Lower leg skin (tissue), 3 donors: ENCODE results near the gene ECM1.

ENCODE experiments used
- POLR2A ChIP-seq, 2 donors: fragments of 450-650 bp; IDR thresholded peaks; one replicate each; pipeline ENCODE4 v1.6.1; 2016 to 2017; ENCODE audit warnings: antibody characterized with exemption in 2 of 2, mild to moderate bottlenecking in 1 of 2, moderate library complexity in 1 of 2
- TF ChIP-seq, protein P1 (sequence below), 3 donors: fragments of 450-650 bp; IDR thresholded peaks; one replicate each; pipeline ENCODE4 v1.5.1; 2016; ENCODE audit warnings: antibody characterized with exemption in 3 of 3, mild to moderate bottlenecking in 3 of 3, moderate library complexity in 2 of 3

- TF ChIP-seq, protein P1, sequence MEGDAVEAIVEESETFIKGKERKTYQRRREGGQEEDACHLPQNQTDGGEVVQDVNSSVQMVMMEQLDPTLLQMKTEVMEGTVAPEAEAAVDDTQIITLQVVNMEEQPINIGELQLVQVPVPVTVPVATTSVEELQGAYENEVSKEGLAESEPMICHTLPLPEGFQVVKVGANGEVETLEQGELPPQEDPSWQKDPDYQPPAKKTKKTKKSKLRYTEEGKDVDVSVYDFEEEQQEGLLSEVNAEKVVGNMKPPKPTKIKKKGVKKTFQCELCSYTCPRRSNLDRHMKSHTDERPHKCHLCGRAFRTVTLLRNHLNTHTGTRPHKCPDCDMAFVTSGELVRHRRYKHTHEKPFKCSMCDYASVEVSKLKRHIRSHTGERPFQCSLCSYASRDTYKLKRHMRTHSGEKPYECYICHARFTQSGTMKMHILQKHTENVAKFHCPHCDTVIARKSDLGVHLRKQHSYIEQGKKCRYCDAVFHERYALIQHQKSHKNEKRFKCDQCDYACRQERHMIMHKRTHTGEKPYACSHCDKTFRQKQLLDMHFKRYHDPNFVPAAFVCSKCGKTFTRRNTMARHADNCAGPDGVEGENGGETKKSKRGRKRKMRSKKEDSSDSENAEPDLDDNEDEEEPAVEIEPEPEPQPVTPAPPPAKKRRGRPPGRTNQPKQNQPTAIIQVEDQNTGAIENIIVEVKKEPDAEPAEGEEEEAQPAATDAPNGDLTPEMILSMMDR (IDR thresholded peaks at IDR 0.05): no peak
- no peak for TF ChIP-seq POLR2A (IDR thresholded peaks at IDR 0.05)
These were observed 1.1 kb downstream of the ECM1 start for GRCh38 chr1:150508982-150509381.
